HepG2 (cell line): ENCODE results near the gene RNU1-1. TPM values are rescaled to one million over a fixed set of nuclear protein-coding genes. Genes with fewer than 3 reads are reported as not detected.
"Not testable (repeated sequence)": the region's sequence is repeated elsewhere in the genome, so short reads cannot be mapped to it uniquely, and the experiment has no call there.

Experiments used
- GABPA ChIP-seq, 2 experiments: IDR thresholded peaks; 2 replicates each; pipeline ENCODE4 v1.6.1; 2011 to 2016; ENCODE audit warnings: low read depth in 2 of 2, low read length in 1 of 2, missing biosample characterization in 1 of 2, missing genetic modification characterization in 1 of 2
- GFI1 ChIP-seq: sonication (generic); formaldehyde crosslinking; IDR thresholded peaks from 2 replicates; pipeline ENCODE4 v1.5.0; 2020; ENCODE audit warnings: missing genetic modification reagents, mild to moderate bottlenecking, borderline replicate concordance
- GLI4 ChIP-seq: sonication (generic); formaldehyde crosslinking; IDR thresholded peaks from 2 replicates; pipeline ENCODE4 v1.5.1; 2020; ENCODE audit warnings: missing genetic modification reagents, mild to moderate bottlenecking, moderate library complexity, borderline replicate concordance
- HMGXB4 ChIP-seq, 2 experiments: sonication (generic) in 1 of 2; formaldehyde crosslinking in 1 of 2; IDR thresholded peaks; 2 replicates each; pipeline versions ENCODE4 v1.4.0 to v1.6.1; 2018 to 2020; ENCODE audit warnings: missing genetic modification reagents in 2 of 2, borderline replicate concordance in 1 of 2, low read depth in 1 of 2, mild to moderate bottlenecking in 1 of 2, missing biosample characterization in 1 of 2
- KAT8 ChIP-seq: IDR thresholded peaks from 2 replicates; pipeline ENCODE4 v1.6.1; 2016; ENCODE audit warnings: missing genetic modification reagents, missing compliant biosample characterization
- KLF11 ChIP-seq: IDR thresholded peaks from 2 replicates; pipeline ENCODE4 v1.6.1; 2016; ENCODE audit warnings: missing compliant biosample characterization
- MIXL1 ChIP-seq: IDR thresholded peaks from 2 replicates; pipeline ENCODE4 v1.6.1; 2016
- MXD4 ChIP-seq: IDR thresholded peaks from 2 replicates; pipeline ENCODE4 v1.6.1; 2016; ENCODE audit warnings: mild to moderate bottlenecking, missing biosample characterization, missing genetic modification reagents
- NFIC ChIP-seq: IDR thresholded peaks from 2 replicates; pipeline ENCODE4 v1.6.1; 2012; ENCODE audit warnings: mild to moderate bottlenecking, low read length, inconsistent platforms
- RCOR2 ChIP-seq: IDR thresholded peaks from 2 replicates; pipeline ENCODE4 v1.6.1; 2016; ENCODE audit warnings: missing biosample characterization, missing genetic modification reagents
- SMAD3 ChIP-seq: sonication (generic); formaldehyde crosslinking; IDR thresholded peaks from 2 replicates; pipeline ENCODE4 v1.4.0; 2020; ENCODE audit warnings: missing genetic modification reagents
- SOX6 ChIP-seq, 2 experiments: fragments of 450-650 bp in 1 of 2; sonication (generic) in 1 of 2; formaldehyde crosslinking in 1 of 2; IDR thresholded peaks; 2 replicates each; pipeline versions ENCODE4 v1.4.0 to v1.6.1; 2017 to 2020; ENCODE audit warnings: antibody characterized with exemption in 1 of 2, mild to moderate bottlenecking in 1 of 2, missing genetic modification reagents in 1 of 2
- TFAP4 ChIP-seq: sonication (generic); IDR thresholded peaks from 2 replicates; pipeline ENCODE4 v1.6.1; 2016; ENCODE audit warnings: low read depth, borderline replicate concordance
- ZBTB25 ChIP-seq: IDR thresholded peaks from 2 replicates; pipeline ENCODE4 v1.6.1; 2018; ENCODE audit warnings: missing genetic modification reagents
- ZIK1 ChIP-seq: sonication (generic); formaldehyde crosslinking; IDR thresholded peaks from 2 replicates; pipeline ENCODE4 v1.5.0; 2020; ENCODE audit warnings: mild to moderate bottlenecking, low read depth, missing genetic modification reagents, borderline replicate concordance
- ZNF343 ChIP-seq: sonication (generic); formaldehyde crosslinking; IDR thresholded peaks from 2 replicates; pipeline ENCODE4 v1.4.0; 2020; ENCODE audit warnings: mild to moderate bottlenecking, missing genetic modification reagents
- ZNF354B ChIP-seq: sonication (generic); formaldehyde crosslinking; IDR thresholded peaks from 2 replicates; pipeline ENCODE4 v1.8.0; 2022; ENCODE audit warnings: mild to moderate bottlenecking, missing genetic modification reagents
- ZNF503 ChIP-seq: sonication (generic); formaldehyde crosslinking; IDR thresholded peaks from 2 replicates; pipeline ENCODE4 v1.4.0; 2020; ENCODE audit warnings: missing genetic modification reagents
- ZNF770 ChIP-seq: sonication (generic); formaldehyde crosslinking; IDR thresholded peaks from 2 replicates; pipeline ENCODE4 v1.5.0; 2020; ENCODE audit warnings: mild to moderate bottlenecking, missing genetic modification reagents
- ZSCAN9 ChIP-seq: IDR thresholded peaks from 2 replicates; pipeline ENCODE4 v1.6.1; 2016; ENCODE audit warnings: borderline replicate concordance
- polyA plus RNA-seq, 8 experiments: library from polyadenylated mRNA; depleted of rRNA in 3 of 8; stranded (reverse) in 7 of 8; unstranded in 1 of 8; fragments of >200 nt; fragmentation: Illumina TruSeq in 4 of 8; extraction: Trizol in 4 of 8; gene quantifications; 2 replicates each; pipeline versions ENCODE4 v1.2.1 to v1.2.3, GENCODE V29; 2011 to 2016; ENCODE audit warnings: low read depth in 4 of 8, missing spikeins in 1 of 8, mixed read lengths in 1 of 8; ENCODE audit not compliant: insufficient read depth in 1 of 8
- total RNA-seq, 5 experiments: library from RNA; depleted of rRNA; stranded (reverse); fragments of >200 nt; fragmentation: Illumina TruSeq; extraction: Trizol; gene quantifications; 2 replicates each; pipeline ENCODE4 v1.2.3, GENCODE V29; 2016; ENCODE audit warnings: low read depth in 1 of 5

RNU1-1 gene
- total and polyA plus RNA-seq, 2 of the 13 experiments (the other 11 are each of a cell fraction or from before 2014, with no cell fraction given): under 0.01 to 11,018 TPM

- TF ChIP-seq HMGXB4 (CRISPR knock-in tag; IDR thresholded peaks at IDR 0.05; ENCODE audit: borderline replicate concordance in 1 of 2, low read depth in 1 of 2) (peak in 1 of 2 experiments; percentile 15; a peak in 2 of 4 replicates), ZNF354B (peak; percentile 16; the same call in 1 of the 2 replicates), SMAD3 (peak; percentile 81; the same call in 1 of the 2 replicates), GABPA (CRISPR knock-in tag; IDR thresholded peaks at IDR 0.05; ENCODE audit: low read depth) (peak; percentile 45), RCOR2 (CRISPR knock-in tag) (0 out of 2 replicates have a peak, but pooled peaks have one; percentile 23), KLF11 (CRISPR knock-in tag) (peak; percentile 82; the same call in 1 of the 2 replicates), ZBTB25 (CRISPR knock-in tag) (peak; percentile 13; the same call in 1 of the 2 replicates), GLI4 (CRISPR knock-in tag) (0 out of 2 replicates have a peak, but pooled peaks have one; percentile 34), GFI1 (CRISPR knock-in tag) (peak; percentile 58; the same call in 1 of the 2 replicates), ZSCAN9 (CRISPR knock-in tag) (0 out of 2 replicates have a peak, but pooled peaks have one; percentile 31), ZNF343 (CRISPR knock-in tag) (0 out of 2 replicates have a peak, but pooled peaks have one; percentile 40), ZNF503 (0 out of 2 replicates have a peak, but pooled peaks have one; percentile 37), TFAP4 (peak; percentile 11; the same call in 1 of the 2 replicates), MIXL1 (CRISPR knock-in tag) (peak; percentile 61), ZNF770 (CRISPR knock-in tag) (0 out of 2 replicates have a peak, but pooled peaks have one; percentile 24), NFIC (0 out of 2 replicates have a peak, but pooled peaks have one; percentile 69), SOX6 (CRISPR knock-in tag; IDR thresholded peaks at IDR 0.05) (peak; percentile 57; the same call in 1 of the 2 replicates), MXD4 (0 out of 2 replicates have a peak, but pooled peaks have one; percentile 48), ZIK1 (0 out of 2 replicates have a peak, but pooled peaks have one; percentile 36), KAT8 (CRISPR knock-in tag) (peak; percentile 70; the same call in 1 of the 2 replicates)
- not testable (repeated sequence) for TF ChIP-seq GABPA (IDR thresholded peaks at IDR 0.05; ENCODE audit: low read depth, low read length); SOX6 (IDR thresholded peaks at IDR 0.05)
Measured at GRCh38 chr1:16513412-16514106, 526 bp downstream of the RNU1-1 start (continued).
